SW480 (cell line): Measurements from ENCODE around the gene C1orf232.

Source experiments
- DNase-seq: peaks from one replicate; pipeline ENCODE4 v3.0.0-alpha.2; 2016; ENCODE audit warnings: low spot score

C1orf232 gene

GRCh38 chr1:26168410-26169197 lies at the start of gene C1orf232:
Gene C1orf232 (minus strand): TSS chr1:26168963. CDS start chr1:26168499, 464 bp downstream.
- no peak for DNase-seq

- DNase-seq: no peak
Observed at GRCh38 chr1:26215246-26215645, 46.5 kb upstream of the C1orf232 start.

GRCh38 chr1:26213335-26213905 lies 44.7 kb upstream of the C1orf232 start:
- DNase-seq: no peak

GRCh38 chr1:26212726-26213125 lies 44.0 kb upstream of the C1orf232 start:
- no peak for DNase-seq

GRCh38 chr1:26210147-26210870 lies 41.5 kb upstream of the C1orf232 start:
- no peak for DNase-seq

GRCh38 chr1:26203642-26204318 lies 35.0 kb upstream of the C1orf232 start:
- no peak for DNase-seq

GRCh38 chr1:26200413-26200812 lies 31.6 kb upstream of the C1orf232 start:
- no peak for DNase-seq

- DNase-seq: no peak
Observed at GRCh38 chr1:26197813-26198212, 29.1 kb upstream of the C1orf232 start.

GRCh38 chr1:26197301-26197700 lies 28.5 kb upstream of the C1orf232 start:
- DNase-seq: no peak

GRCh38 chr1:26195805-26196204 lies 27.0 kb upstream of the C1orf232 start:
- no peak for DNase-seq

- DNase-seq: no peak
Observed at GRCh38 chr1:26191739-26192138, 23.0 kb upstream of the C1orf232 start.

- DNase-seq: peak; percentile 59
Observed at GRCh38 chr1:26190373-26190987, 21.7 kb upstream of the C1orf232 start, which contains the start of gene CATSPER4. Gene CATSPER4 (plus strand): TSS chr1:26190602. CDS start chr1:26190628, 26 bp downstream.

GRCh38 chr1:26189751-26190275 lies 21.1 kb upstream of the C1orf232 start:
- no peak for DNase-seq

- no peak for DNase-seq
Observed at GRCh38 chr1:26189331-26189730, 20.6 kb upstream of the C1orf232 start.

- DNase-seq: no peak
Observed at GRCh38 chr1:26188477-26188876, 19.7 kb upstream of the C1orf232 start.

- DNase-seq: no peak
Observed at GRCh38 chr1:26187882-26188281, 19.1 kb upstream of the C1orf232 start.

GRCh38 chr1:26184883-26185282 lies 16.1 kb upstream of the C1orf232 start:
- DNase-seq: no peak

- DNase-seq: no peak
Observed at GRCh38 chr1:26184086-26184485, 15.3 kb upstream of the C1orf232 start.

GRCh38 chr1:26182383-26182696 lies 13.6 kb upstream of the C1orf232 start:
- DNase-seq: no peak

GRCh38 chr1:26181586-26182382 lies 13.0 kb upstream of the C1orf232 start:
- no peak for DNase-seq

GRCh38 chr1:26180010-26180506 lies 11.3 kb upstream of the C1orf232 start:
- no peak for DNase-seq
